HG02798 (cell line): Measurements from ENCODE around the gene TEX36.
"Not testable (repeated sequence)": the region's sequence is repeated elsewhere in the genome, so short reads cannot be mapped to it uniquely, and the experiment has no call there.

ENCODE experiments used
- ATAC-seq: cut with Tn5 transposase; IDR thresholded peaks from one replicate; pipeline ENCODE4 v1.9.1; 2021; ENCODE audit warnings: mild to moderate bottlenecking; ENCODE audit not compliant: unreplicated experiment, poor library complexity

The TEX36 gene

DNA sequence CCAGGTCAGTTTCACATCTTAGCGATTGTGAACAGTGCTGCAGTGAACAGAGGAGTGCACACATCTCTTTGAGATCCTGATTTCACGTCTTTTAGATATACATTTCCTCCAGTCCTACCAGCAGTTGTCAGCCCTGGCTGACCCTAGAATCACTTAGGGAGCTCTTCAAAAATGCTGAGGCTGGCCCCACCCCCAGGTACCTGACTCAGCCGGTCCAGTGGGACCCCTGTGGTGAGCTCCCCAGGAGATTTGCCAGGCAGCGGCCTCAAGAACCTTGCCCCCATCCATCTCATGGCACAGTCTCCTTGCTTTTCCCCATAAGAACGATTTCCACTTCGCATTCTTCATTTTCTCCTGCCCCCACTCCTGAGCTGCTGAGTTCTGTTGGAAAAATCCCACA is 45.5 kb downstream of the TEX36 start:
- no peak for ATAC-seq

- no peak for ATAC-seq
Observed at GRCh38 chr10:125634606-125635005, 48.4 kb downstream of the TEX36 start.

GRCh38 chr10:125633517-125633999 is 49.4 kb downstream of the TEX36 start:
- ATAC-seq: no peak

- ATAC-seq: no peak
Observed at GRCh38 chr10:125631806-125632205, 51.2 kb downstream of the TEX36 start.

DNA sequence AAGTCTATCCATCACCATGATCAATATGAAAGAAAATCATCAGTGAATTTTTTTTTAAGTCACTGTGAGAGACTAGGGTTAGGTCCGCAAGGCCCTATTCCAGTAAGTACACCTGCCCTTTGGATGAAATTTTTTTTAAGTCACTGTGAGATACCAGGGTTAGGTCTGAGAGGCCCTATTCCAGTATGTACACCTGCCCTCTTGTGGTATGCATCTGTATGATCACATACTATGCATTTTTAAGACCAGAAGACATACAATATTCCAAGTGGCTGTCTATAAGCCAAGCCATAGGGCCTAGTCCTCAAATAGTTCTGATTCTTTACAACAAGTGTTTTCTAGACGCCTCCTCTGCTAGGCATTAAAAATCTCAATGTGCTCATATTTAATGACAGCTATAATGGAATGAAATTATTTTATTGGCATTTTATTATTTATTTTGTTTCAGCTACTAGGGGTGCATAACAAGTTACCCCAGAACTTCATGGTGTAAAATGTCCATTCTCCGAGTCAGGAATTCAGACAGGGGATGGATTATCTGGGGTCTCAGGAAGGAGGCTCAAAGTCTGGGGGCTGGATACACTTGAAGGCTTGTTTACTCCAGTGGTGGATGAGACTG is 53.1 kb downstream of the TEX36 start:
- no peak for ATAC-seq

DNA sequence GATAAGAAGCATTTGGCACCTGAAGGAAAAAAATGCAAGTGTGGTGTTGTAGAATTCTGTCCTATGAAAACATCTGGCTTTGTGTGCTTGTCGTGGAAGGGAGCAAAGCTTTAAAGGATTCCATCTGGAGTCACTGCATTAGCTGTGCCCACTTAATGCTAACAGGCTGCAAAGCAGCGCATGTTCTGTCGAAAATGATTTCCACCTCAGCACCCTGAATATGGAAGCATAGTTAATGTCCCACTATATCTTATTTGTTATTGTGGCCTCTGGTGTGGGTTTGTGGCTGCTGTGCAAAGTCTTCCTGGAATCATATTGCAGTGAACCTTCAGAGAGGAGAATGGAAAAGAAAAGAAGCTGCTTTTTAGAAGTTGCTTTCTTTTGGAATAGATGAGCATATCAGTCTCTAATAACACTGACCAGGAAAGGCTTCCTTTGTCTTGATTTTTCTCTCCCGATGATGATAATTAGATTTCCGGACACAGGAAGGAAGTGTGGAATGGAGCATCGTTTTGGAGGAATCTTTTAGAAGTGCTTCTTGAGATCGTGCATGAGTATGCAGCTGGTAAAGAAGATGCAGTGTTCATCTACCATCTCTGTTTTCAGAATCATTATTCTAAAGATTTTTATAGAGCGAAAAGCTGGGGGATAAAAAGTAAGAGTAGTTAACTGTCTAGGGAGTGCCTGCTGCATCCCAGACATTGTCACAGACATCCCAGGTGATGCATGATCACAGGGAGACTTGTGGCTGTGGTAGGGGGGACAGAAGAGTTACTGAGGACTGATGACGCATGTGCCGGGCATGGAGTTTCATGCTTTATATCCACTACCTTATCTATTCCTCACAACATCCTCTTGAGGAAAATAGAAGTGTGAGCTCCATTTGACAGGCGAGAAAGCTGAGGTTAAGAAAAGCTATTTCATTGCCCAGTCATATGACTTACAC is 54.6 kb downstream of the TEX36 start:
- no peak for ATAC-seq

- ATAC-seq: no peak
Observed at GRCh38 chr10:125627646-125628045, 55.3 kb downstream of the TEX36 start.

GRCh38 chr10:125626671-125627070 is 56.3 kb downstream of the TEX36 start:
- ATAC-seq: no peak

- no peak for ATAC-seq
Observed at GRCh38 chr10:125625586-125625985, 57.4 kb downstream of the TEX36 start.

DNA sequence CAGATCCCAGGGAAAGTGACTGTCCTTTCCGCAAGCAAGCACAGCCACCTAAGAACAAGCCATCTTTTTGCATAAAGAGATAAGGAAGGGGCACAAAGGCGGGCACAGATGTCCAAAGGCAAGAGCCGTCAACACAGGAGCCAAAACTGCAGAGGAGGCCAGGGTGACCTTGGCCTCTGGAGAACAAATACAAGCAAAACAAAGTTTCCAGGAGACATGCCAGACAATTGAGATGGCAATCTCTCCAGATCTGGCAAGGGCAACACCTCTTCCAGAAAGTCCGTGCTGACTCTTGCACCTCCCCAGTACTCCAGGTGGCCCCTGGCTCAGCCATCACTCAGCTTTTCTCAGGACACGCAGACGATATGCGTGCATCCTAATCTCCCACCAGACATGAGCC is 58.2 kb downstream of the TEX36 start:
- no peak for ATAC-seq

DNA sequence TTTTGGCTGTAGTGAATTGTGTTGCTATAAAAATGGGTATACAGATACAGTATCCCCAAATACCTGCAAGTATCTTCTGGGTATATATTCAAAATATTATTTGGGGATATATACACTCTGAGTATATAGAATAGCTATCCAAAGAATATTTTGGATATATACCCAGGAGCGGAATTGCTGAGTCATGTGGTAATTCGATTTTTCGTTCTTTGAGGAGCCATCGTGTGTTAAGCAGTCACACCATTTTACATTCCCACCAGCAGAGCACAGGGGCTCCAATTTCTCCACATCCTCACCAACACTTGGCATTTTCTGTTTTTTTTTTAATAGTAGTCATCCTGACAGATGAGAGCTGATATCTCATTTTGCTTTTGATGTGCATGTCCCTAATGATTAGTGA is 61.9 kb downstream of the TEX36 start:
- ATAC-seq: no peak

- no peak for ATAC-seq
Observed at GRCh38 chr10:125620401-125620800, 62.6 kb downstream of the TEX36 start.

GRCh38 chr10:125613062-125613461 is 69.9 kb downstream of the TEX36 start:
- not testable (repeated sequence) for ATAC-seq

- no peak for ATAC-seq
Observed at GRCh38 chr10:125611756-125612155, 71.2 kb downstream of the TEX36 start.

GRCh38 chr10:125611216-125611615 is 71.7 kb downstream of the TEX36 start:
- no peak for ATAC-seq

DNA sequence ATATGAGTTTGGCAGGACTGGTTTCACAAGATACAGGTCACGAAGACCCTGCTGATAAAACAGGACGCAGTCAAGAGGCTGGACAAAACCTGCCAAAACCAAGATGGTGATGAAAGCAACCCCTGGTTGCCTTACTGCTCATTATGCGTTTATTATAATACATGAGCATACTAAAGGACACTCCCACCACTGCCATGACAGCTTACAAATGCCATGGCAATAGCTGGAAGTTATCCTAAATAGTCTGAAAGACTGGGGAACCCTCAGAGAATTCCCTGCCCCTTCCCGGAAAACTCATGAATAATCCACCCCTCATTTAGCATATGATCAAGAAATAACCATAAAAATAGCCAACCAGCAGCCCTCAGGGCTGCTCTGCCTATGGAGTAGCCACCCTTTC is 73.1 kb downstream of the TEX36 start:
- no peak for ATAC-seq

- no peak for ATAC-seq
Observed at GRCh38 chr10:125608474-125608873, 74.5 kb downstream of the TEX36 start.

GRCh38 chr10:125607689-125608290 is 75.2 kb downstream of the TEX36 start:
- no peak for ATAC-seq

- no peak for ATAC-seq
Observed at GRCh38 chr10:125606414-125607010, 76.5 kb downstream of the TEX36 start.
